GM12891 (cell line): ENCODE results near the gene NKX3-2.

ENCODE experiments used
- PAX5 ChIP-seq: IDR thresholded peaks from 2 replicates; pipeline ENCODE4 v1.6.1; 2011; ENCODE audit warnings: low read length, moderate library complexity, mild to moderate bottlenecking; ENCODE audit not compliant: insufficient read depth, severe bottlenecking
- POLR2A ChIP-seq: IDR thresholded peaks from 2 replicates; pipeline ENCODE4 v1.6.1; 2011; ENCODE audit warnings: low read depth, low read length, control low read depth
- POLR2AphosphoS5 ChIP-seq: IDR thresholded peaks from 2 replicates; pipeline ENCODE4 v1.6.1; 2011; ENCODE audit warnings: low read depth, low read length, control low read depth
- POU2F2 ChIP-seq: IDR thresholded peaks from 2 replicates; pipeline ENCODE4 v1.6.1; 2011; ENCODE audit warnings: low read depth, mild to moderate bottlenecking, control low read depth, low read length, moderate library complexity
- SPI1 ChIP-seq: IDR thresholded peaks from 2 replicates; pipeline ENCODE4 v1.6.1; 2011; ENCODE audit warnings: low read depth, low read length, control low read depth
- TAF1 ChIP-seq: IDR thresholded peaks from 2 replicates; pipeline ENCODE4 v1.6.1; 2011; ENCODE audit warnings: low read depth, low read length, control low read depth

DNA sequence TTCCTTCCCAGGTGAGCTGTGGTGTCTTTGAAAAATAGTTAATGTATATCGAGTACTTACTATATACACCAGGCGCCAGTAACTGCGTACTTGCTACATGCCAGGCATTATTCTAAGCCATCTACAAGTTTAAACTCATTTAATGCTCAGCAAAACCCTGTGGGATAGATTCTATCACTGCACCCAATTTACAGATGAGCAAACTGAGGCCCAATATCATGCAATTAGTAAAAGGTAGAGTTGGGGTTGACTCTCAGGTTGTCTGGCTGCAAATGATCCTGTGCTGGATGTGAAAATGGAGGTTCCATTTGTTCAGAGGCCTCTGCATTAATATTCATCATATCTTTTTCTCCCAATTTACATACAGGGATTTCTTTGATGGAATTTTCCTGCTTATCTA lies 17.6 kb downstream of the NKX3-2 start:
- no peak for TF ChIP-seq POLR2A
- no peak for TF ChIP-seq POLR2AphosphoS5
- TF ChIP-seq POU2F2 = no peak
- no peak for TF ChIP-seq TAF1
- TF ChIP-seq SPI1 = no peak
- no peak for TF ChIP-seq PAX5
